ENCODE data around the gene OR52L1. TPM values are rescaled to one million over a fixed set of nuclear protein-coding genes. Genes with fewer than 3 reads are reported as not detected.

OR52L1 gene
- polyA plus RNA-seq, 1 donor (not counting 4 experiments of a cell fraction or from before 2014, with no cell fraction given), result not detected

DNA sequence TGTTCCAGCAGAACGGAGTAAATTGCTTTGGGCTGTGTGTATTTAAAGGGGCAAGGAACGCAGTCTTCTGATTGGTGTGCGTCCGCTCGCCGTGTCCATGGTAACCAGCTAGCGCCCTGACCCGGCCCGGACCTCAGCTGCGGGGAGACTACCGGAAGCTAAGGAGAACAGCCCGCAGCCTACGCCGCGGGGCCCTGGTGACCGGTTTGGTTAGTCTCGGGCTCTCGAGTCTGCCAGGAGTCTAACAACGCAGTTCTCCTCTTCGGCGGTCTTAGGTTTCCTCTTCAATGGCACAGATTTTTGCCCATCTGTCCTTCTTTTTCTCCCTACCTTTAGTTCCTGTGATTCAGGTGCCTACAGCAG, 48.2 kb downstream of the OR52L1 start:
- Histone ChIP-seq H3K9me1 (ENCODE audit: control insufficient read depth, extremely low read depth, insufficient read depth, low read length) (no peaks in the 10 kb centered on the region), H3K36me3 (ENCODE audit: control insufficient read depth in 2 of 2, extremely low read depth in 1 of 2, insufficient read depth in 2 of 2, low read length in 2 of 2) (no peaks in the 10 kb centered on the region), H3K9me3 (ENCODE audit: control insufficient read depth, low read depth, low read length) (no peaks in the 10 kb centered on the region), H3K27ac (ENCODE audit: control insufficient read depth, insufficient read depth, low read length) (no peak overlapping the region), H3K4me3 (ENCODE audit: control insufficient read depth in 2 of 3, extremely low read depth in 1 of 3, insufficient read depth in 2 of 3, low read depth in 1 of 3, low read length in 3 of 3) (no peak overlapping the region), H3K9ac (ENCODE audit: control insufficient read depth, extremely low read depth, insufficient read depth, low read length) (no peak overlapping the region), H3K4me1 (ENCODE audit: control insufficient read depth, extremely low read depth, insufficient read depth, low read length) (no peaks in the 10 kb centered on the region), H2AFZ (ENCODE audit: control insufficient read depth, low read length) (no peak overlapping the region), H3K79me2 (ENCODE audit: control insufficient read depth, insufficient read depth, low read length) (no peaks in the 10 kb centered on the region), H3K4me2 (ENCODE audit: control insufficient read depth, extremely low read depth, insufficient read depth, low read depth, low read length) (no peak overlapping the region), H4K20me1 (ENCODE audit: control insufficient read depth, extremely low read depth, insufficient read depth, low read length) (no peaks in the 10 kb centered on the region), H3K27me3 (ENCODE audit: control insufficient read depth, extremely low read depth, insufficient read depth, low read length) (no peaks in the 10 kb centered on the region)
- no peak for TF ChIP-seq EZH2 (IDR thresholded peaks at IDR 0.05; ENCODE audit: low read length)
- TF ChIP-seq, protein P1, sequence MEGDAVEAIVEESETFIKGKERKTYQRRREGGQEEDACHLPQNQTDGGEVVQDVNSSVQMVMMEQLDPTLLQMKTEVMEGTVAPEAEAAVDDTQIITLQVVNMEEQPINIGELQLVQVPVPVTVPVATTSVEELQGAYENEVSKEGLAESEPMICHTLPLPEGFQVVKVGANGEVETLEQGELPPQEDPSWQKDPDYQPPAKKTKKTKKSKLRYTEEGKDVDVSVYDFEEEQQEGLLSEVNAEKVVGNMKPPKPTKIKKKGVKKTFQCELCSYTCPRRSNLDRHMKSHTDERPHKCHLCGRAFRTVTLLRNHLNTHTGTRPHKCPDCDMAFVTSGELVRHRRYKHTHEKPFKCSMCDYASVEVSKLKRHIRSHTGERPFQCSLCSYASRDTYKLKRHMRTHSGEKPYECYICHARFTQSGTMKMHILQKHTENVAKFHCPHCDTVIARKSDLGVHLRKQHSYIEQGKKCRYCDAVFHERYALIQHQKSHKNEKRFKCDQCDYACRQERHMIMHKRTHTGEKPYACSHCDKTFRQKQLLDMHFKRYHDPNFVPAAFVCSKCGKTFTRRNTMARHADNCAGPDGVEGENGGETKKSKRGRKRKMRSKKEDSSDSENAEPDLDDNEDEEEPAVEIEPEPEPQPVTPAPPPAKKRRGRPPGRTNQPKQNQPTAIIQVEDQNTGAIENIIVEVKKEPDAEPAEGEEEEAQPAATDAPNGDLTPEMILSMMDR (optimal IDR thresholded peaks at IDR 0.05 in 1 of 3, IDR thresholded peaks at IDR 0.05 in 1 of 3, conservative IDR thresholded peaks at IDR 0.05 in 1 of 3; ENCODE audit: extremely low read depth in 1 of 3, insufficient read depth in 2 of 3, low read length in 3 of 3), result no peak
- dilution Hi-C loops (cut with MboI; ENCODE audit: extremely low pct_ligation_motif_present, low sequenced_read_pairs), result no loop called here
- no peak for DNase-seq (ENCODE audit: low read depth, low spot score)
- no peak for FAIRE-seq

DNA sequence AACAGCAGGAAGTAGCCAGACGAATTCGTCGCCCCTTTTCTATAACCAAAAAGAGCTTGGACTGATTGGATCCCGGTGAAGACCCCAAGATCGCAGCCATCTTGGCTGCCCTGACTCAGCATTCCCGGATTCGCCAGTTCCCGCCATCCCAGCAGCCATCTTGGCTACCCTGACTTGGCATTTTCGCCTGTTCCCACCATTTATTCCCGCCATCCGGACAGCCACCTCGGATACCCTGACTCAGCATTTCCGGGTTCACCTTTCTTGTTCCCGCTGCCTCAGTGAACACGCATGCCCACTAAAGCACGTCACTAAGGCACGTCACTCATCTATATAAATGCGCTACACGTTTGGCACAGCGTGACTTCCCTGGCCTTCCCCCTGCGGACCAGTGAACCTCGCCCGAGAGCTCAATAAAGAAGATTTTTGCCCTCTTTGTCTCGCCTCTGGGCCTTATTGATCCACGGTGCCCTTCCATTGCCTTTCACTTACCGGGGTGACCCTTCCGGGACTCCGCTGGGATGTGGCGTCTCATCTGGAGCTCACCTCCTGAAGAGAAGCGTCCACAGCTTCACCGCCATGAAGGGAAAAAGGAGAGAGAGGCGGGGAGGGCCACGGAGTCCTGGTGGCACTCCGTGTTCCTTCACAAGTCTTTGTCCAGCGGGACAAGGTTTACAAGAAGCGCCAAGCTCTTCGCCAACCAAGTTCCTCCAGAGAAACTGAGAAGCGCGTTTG, 48.8 kb downstream of the OR52L1 start:
- Histone ChIP-seq H2AFZ (ENCODE audit: control insufficient read depth, low read length) (no peak overlapping the region), H3K9ac (ENCODE audit: control insufficient read depth, extremely low read depth, insufficient read depth, low read length) (no peak overlapping the region), H3K36me3 (ENCODE audit: control insufficient read depth in 2 of 2, extremely low read depth in 1 of 2, insufficient read depth in 2 of 2, low read length in 2 of 2) (no peaks in the 10 kb centered on the region), H3K4me1 (ENCODE audit: control insufficient read depth, extremely low read depth, insufficient read depth, low read length) (no peaks in the 10 kb centered on the region), H4K20me1 (ENCODE audit: control insufficient read depth, extremely low read depth, insufficient read depth, low read length) (no peaks in the 10 kb centered on the region), H3K79me2 (ENCODE audit: control insufficient read depth, insufficient read depth, low read length) (no peaks in the 10 kb centered on the region), H3K9me1 (ENCODE audit: control insufficient read depth, extremely low read depth, insufficient read depth, low read length) (no peaks in the 10 kb centered on the region), H3K27ac (ENCODE audit: control insufficient read depth, insufficient read depth, low read length) (no peak overlapping the region), H3K9me3 (ENCODE audit: control insufficient read depth, low read depth, low read length) (no peaks in the 10 kb centered on the region), H3K27me3 (ENCODE audit: control insufficient read depth, extremely low read depth, insufficient read depth, low read length) (no peaks in the 10 kb centered on the region), H3K4me3 (ENCODE audit: control insufficient read depth in 2 of 3, extremely low read depth in 1 of 3, insufficient read depth in 2 of 3, low read depth in 1 of 3, low read length in 3 of 3) (no peak overlapping the region), H3K4me2 (ENCODE audit: control insufficient read depth, extremely low read depth, insufficient read depth, low read depth, low read length) (no peak overlapping the region)
- dilution Hi-C loops (cut with MboI; ENCODE audit: extremely low pct_ligation_motif_present, low sequenced_read_pairs), result no loop called here
- DNase-seq (ENCODE audit: low read depth, low spot score), result no peak
- FAIRE-seq, result no peak
- no peak for TF ChIP-seq EZH2 (IDR thresholded peaks at IDR 0.05; ENCODE audit: low read length)
- TF ChIP-seq, protein P1 (optimal IDR thresholded peaks at IDR 0.05 in 1 of 3, IDR thresholded peaks at IDR 0.05 in 1 of 3, conservative IDR thresholded peaks at IDR 0.05 in 1 of 3; ENCODE audit: extremely low read depth in 1 of 3, insufficient read depth in 2 of 3, low read length in 3 of 3), result no peak

Small RNA genes lying within 50 kb of the gene (small RNA-seq; reads per million reads assigned to genes)
- 0 reads per million in 3 experiments for gene RNA5SP329 (ENCODE audit: insufficient read length in 3 of 3, low read depth in 3 of 3, low replicate concordance in 1 of 3)

Other genes with a start within 250 kb of the OR52L1 start
- 0.23 TPM in 1 of 3 replicates, not detected in the others for gene OR52N4, start 232.7 kb downstream of the OR52L1 start, polyA plus RNA-seq
- gene OR52N5, start 203.6 kb downstream of the OR52L1 start, polyA plus RNA-seq, result not detected in 3 replicates
- not detected in 3 replicates for gene OR52N1, start 195.7 kb downstream of the OR52L1 start, polyA plus RNA-seq
- gene OR52N2, start 178.1 kb downstream of the OR52L1 start, polyA plus RNA-seq, result not detected in 3 replicates
- gene OR52E6, start 145.1 kb downstream of the OR52L1 start, polyA plus RNA-seq, result not detected in 3 replicates
- gene OR52E8, start 129.3 kb downstream of the OR52L1 start, polyA plus RNA-seq, result not detected in 3 replicates
- gene OR52E4, start 106.4 kb downstream of the OR52L1 start, polyA plus RNA-seq, result not detected in 3 replicates
- gene OR52E5, start 93.8 kb downstream of the OR52L1 start, polyA plus RNA-seq, result not detected in 3 replicates
- not detected in 3 replicates for gene OR56A3, start 44.7 kb downstream of the OR52L1 start, polyA plus RNA-seq
- gene OR56A5, start 18.5 kb downstream of the OR52L1 start, polyA plus RNA-seq, result not detected in 3 replicates
- gene OR56A4, start 20.0 kb upstream of the OR52L1 start, polyA plus RNA-seq, result not detected in 3 replicates
- gene OR56A1, start 43.8 kb upstream of the OR52L1 start, polyA plus RNA-seq, result not detected in 3 replicates
- gene OR56B4, start 120.7 kb upstream of the OR52L1 start, polyA plus RNA-seq, result not detected in 3 replicates
- not detected in 3 replicates for gene OR52B2, start 183.3 kb upstream of the OR52L1 start, polyA plus RNA-seq
- gene OR52W1, start 212.2 kb upstream of the OR52L1 start, polyA plus RNA-seq, result not detected in 3 replicates
- gene C11orf42, start 218.6 kb upstream of the OR52L1 start, polyA plus RNA-seq, result not detected in 3 replicates
- 15.2 to 31.6 TPM (median 18.7 TPM) in 3 replicates for gene FHIP1B, start 247.7 kb upstream of the OR52L1 start, polyA plus RNA-seq